HepG2 (cell line): ENCODE results near the gene CHSY3. TPM values are rescaled to one million over a fixed set of nuclear protein-coding genes. Genes with fewer than 3 reads are reported as not detected.

Experiments used
- ATAC-seq: fragments of 200-7000 bp; cut with Tn5 transposase; 3 replicates; pipeline ENCODE4 v1.9.1; 2020; ENCODE audit warnings: mild to moderate bottlenecking, moderate library complexity
- BruUV-seq: library from RNA; stranded (reverse); fragments of 400-500 nt; replicated peaks from 2 replicates; lab custom pipeline; 2021; lab: Mats Ljungman, UMichigan
- CTCF ChIA-PET: fragments of 300-600 bp; formaldehyde crosslinking; extraction: SDS; loops from one replicate; lab custom pipeline; 2021; ENCODE audit warnings: low total read pairs, inconsistent platforms, low intra/inter-chr PET ratio; lab: Yijun Ruan, JAX
- POLR2A ChIA-PET: fragments of 350-600 bp; sonication (Branson Sonifier 250); formaldehyde crosslinking; loops from one replicate; lab custom pipeline; 2020; ENCODE audit warnings: antibody characterized with exemption, inconsistent platforms; lab: Yijun Ruan, JAX
- DNase-seq: peaks from one replicate; pipeline ENCODE4 v3.0.0-alpha.2; 2015; ENCODE audit warnings: low spot score
- FAIRE-seq: peaks from 3 replicates; lab custom pipeline; 2011; peaks lifted over from hg19 to GRCh38; lab: Jason Lieb, UNC
- H2AFZ ChIP-seq: one replicate; pipeline ENCODE4 v1.6.1; 2011; ENCODE audit warnings: low read length, inconsistent platforms
- H3K27ac ChIP-seq: fragments of 300-600 bp; 3 replicates; pipeline ENCODE4 v1.8.0; 2011; ENCODE audit warnings: mixed run types, mild to moderate bottlenecking, mixed read lengths, low read length, inconsistent platforms; ENCODE audit not compliant: insufficient read depth; ENCODE audit errors: extremely low read length
- H3K27me3 ChIP-seq, 2 experiments: fragments of 200-600 bp in 1 of 2; 2 replicates in 1 of 2; 3 replicates in 1 of 2; pipeline versions ENCODE4 v1.6.0 to v1.8.0; 2011; ENCODE audit warnings: low read length in 2 of 2, mild to moderate bottlenecking in 2 of 2, moderate library complexity in 2 of 2, inconsistent platforms in 1 of 2; ENCODE audit not compliant: insufficient read depth in 2 of 2, control insufficient read depth in 1 of 2
- H3K36me3 ChIP-seq, 2 experiments: fragments of 200-600 bp in 1 of 2; replicated peaks in 1 of 2; 2 replicates in 1 of 2; 3 replicates in 1 of 2; pipeline versions ENCODE4 v1.5.1 to v1.8.0; 2011; ENCODE audit warnings: low read length in 2 of 2, inconsistent platforms in 1 of 2; ENCODE audit not compliant: insufficient read depth in 2 of 2, control insufficient read depth in 1 of 2
- H3K4me1 ChIP-seq: 2 replicates; pipeline ENCODE4 v1.5.1; 2012; ENCODE audit warnings: low read length, inconsistent platforms; ENCODE audit not compliant: insufficient read depth
- H3K4me2 ChIP-seq: 2 replicates; pipeline ENCODE4 v1.6.0; 2011; ENCODE audit warnings: low read depth, low read length, inconsistent platforms
- H3K4me3 ChIP-seq, 3 experiments: fragments of 200-600 bp in 1 of 3; sonication (generic), shearing (Covaris generic) in 1 of 3; replicated peaks in 1 of 3; 2 replicates each; pipeline ENCODE4 v1.5.1; 2011 to 2016; ENCODE audit warnings: low read length in 3 of 3, inconsistent platforms in 2 of 3, low read depth in 2 of 3, mild to moderate bottlenecking in 2 of 3, control low read depth in 1 of 3, mixed read lengths in 1 of 3; ENCODE audit not compliant: insufficient read depth in 1 of 3
- H3K79me2 ChIP-seq: one replicate; pipeline ENCODE4 v1.6.1; 2011; ENCODE audit warnings: low read length, inconsistent platforms; ENCODE audit not compliant: insufficient read depth
- H3K9ac ChIP-seq: 2 replicates; pipeline ENCODE4 v1.6.0; 2011; ENCODE audit warnings: mild to moderate bottlenecking, low read depth, low read length, inconsistent platforms; ENCODE audit not compliant: insufficient read depth
- H3K9me3 ChIP-seq: 2 replicates; pipeline ENCODE4 v1.5.1; 2012; ENCODE audit warnings: mild to moderate bottlenecking, low read length
- H4K20me1 ChIP-seq: 2 replicates; pipeline ENCODE4 v1.6.0; 2011; ENCODE audit warnings: inconsistent platforms, mild to moderate bottlenecking, low read length, moderate library complexity; ENCODE audit not compliant: insufficient read depth
- ARNT ChIP-seq: fragments of 450-650 bp; IDR thresholded peaks from 2 replicates; pipeline ENCODE4 v1.6.1; 2017
- FOXA1 ChIP-seq, 2 experiments: fragments of 450-650 bp in 1 of 2; sonication (generic) in 1 of 2; formaldehyde crosslinking in 1 of 2; IDR thresholded peaks; 2 replicates each; pipeline versions ENCODE4 v1.4.0 to v1.6.1; 2016 to 2020; ENCODE audit warnings: missing genetic modification reagents in 1 of 2
- HIVEP1 ChIP-seq: sonication (generic); formaldehyde crosslinking; IDR thresholded peaks from 2 replicates; pipeline ENCODE4 v1.4.0; 2020; ENCODE audit warnings: mild to moderate bottlenecking, missing genetic modification reagents
- MEF2D ChIP-seq: sonication (generic); formaldehyde crosslinking; IDR thresholded peaks from 2 replicates; pipeline ENCODE4 v1.5.1; 2020; ENCODE audit warnings: mild to moderate bottlenecking, missing genetic modification reagents
- NAIF1 ChIP-seq: sonication (generic); formaldehyde crosslinking; IDR thresholded peaks from 2 replicates; pipeline ENCODE4 v1.5.0; 2020; ENCODE audit warnings: mild to moderate bottlenecking, missing genetic modification reagents, borderline replicate concordance
- NR2F2 ChIP-seq: IDR thresholded peaks from 2 replicates; pipeline ENCODE4 v1.6.1; 2012; ENCODE audit warnings: low read depth, inconsistent platforms, borderline replicate concordance
- PHF5A ChIP-seq: IDR thresholded peaks from one replicate; pipeline ENCODE4 v1.6.1; 2018; ENCODE audit warnings: low read depth, missing genetic modification reagents; ENCODE audit not compliant: unreplicated experiment
- RBAK ChIP-seq: sonication (generic); formaldehyde crosslinking; IDR thresholded peaks from 2 replicates; pipeline ENCODE4 v1.5.1; 2020; ENCODE audit warnings: mild to moderate bottlenecking, missing genetic modification reagents
- ZNF138 ChIP-seq: sonication (generic); formaldehyde crosslinking; IDR thresholded peaks from 2 replicates; pipeline ENCODE4 v1.5.0; 2020; ENCODE audit warnings: mild to moderate bottlenecking, low read depth, missing genetic modification reagents
- ZNF337 ChIP-seq: sonication (generic); formaldehyde crosslinking; IDR thresholded peaks from 2 replicates; pipeline ENCODE4 v1.5.1; 2020; ENCODE audit warnings: missing genetic modification reagents, low read depth, mild to moderate bottlenecking, borderline replicate concordance
- ZNF354B ChIP-seq: sonication (generic); formaldehyde crosslinking; IDR thresholded peaks from 2 replicates; pipeline ENCODE4 v1.8.0; 2022; ENCODE audit warnings: mild to moderate bottlenecking, missing genetic modification reagents
- ZNF577 ChIP-seq: sonication (generic); formaldehyde crosslinking; IDR thresholded peaks from 2 replicates; pipeline ENCODE4 v1.4.0; 2020; ENCODE audit warnings: mild to moderate bottlenecking, low read depth, missing genetic modification reagents, borderline replicate concordance
- ZNF670 ChIP-seq: sonication (generic); formaldehyde crosslinking; IDR thresholded peaks from 2 replicates; pipeline ENCODE4 v1.8.0; 2022; ENCODE audit warnings: mild to moderate bottlenecking, missing genetic modification reagents, borderline replicate concordance
- ZNF75D ChIP-seq: sonication (generic); formaldehyde crosslinking; IDR thresholded peaks from 2 replicates; pipeline ENCODE4 v1.8.1; 2023; ENCODE audit warnings: missing genetic modification reagents, mild to moderate bottlenecking, borderline replicate concordance
- ZNF790 ChIP-seq: sonication (generic); formaldehyde crosslinking; IDR thresholded peaks from 2 replicates; pipeline ENCODE4 v1.8.0; 2022; ENCODE audit warnings: missing genetic modification reagents, mild to moderate bottlenecking, borderline replicate concordance
- ZSCAN20 ChIP-seq: sonication (generic); formaldehyde crosslinking; IDR thresholded peaks from 2 replicates; pipeline ENCODE4 v1.4.0; 2020; ENCODE audit warnings: missing genetic modification reagents, mild to moderate bottlenecking, borderline replicate concordance
- WGBS: methylation state at CpG from one replicate; pipeline ENCODE4 v1.1.6; 2017; ENCODE audit warnings: low lambda C conversion rate; 5-methylcytosine and 5-hydroxymethylcytosine counted together
- in situ Hi-C: cut with HindIII; loops from 2 replicates; pipeline ENCODE4 v1.10.0; 2017; ENCODE audit warnings: low pct_unique_long_range_greater_than_20kb; ENCODE audit not compliant: extremely low pct_ligation_motif_present
- intact Hi-C: fragments of 100-400 bp; cut with micrococcal nuclease; formaldehyde crosslinking; loops from one replicate; pipeline ENCODE4 v1.10.0; 2022; ENCODE audit not compliant: unreplicated experiment
- polyA plus RNA-seq, 8 experiments: library from polyadenylated mRNA; depleted of rRNA in 3 of 8; stranded (reverse) in 7 of 8; unstranded in 1 of 8; fragments of >200 nt; fragmentation: Illumina TruSeq in 4 of 8; extraction: Trizol in 4 of 8; gene quantifications; 2 replicates each; pipeline versions ENCODE4 v1.2.1 to v1.2.3, GENCODE V29; 2011 to 2016; ENCODE audit warnings: low read depth in 4 of 8, missing spikeins in 1 of 8, mixed read lengths in 1 of 8; ENCODE audit not compliant: insufficient read depth in 1 of 8
- total RNA-seq, 5 experiments: library from RNA; depleted of rRNA; stranded (reverse); fragments of >200 nt; fragmentation: Illumina TruSeq; extraction: Trizol; gene quantifications; 2 replicates each; pipeline ENCODE4 v1.2.3, GENCODE V29; 2016; ENCODE audit warnings: low read depth in 1 of 5
- TF ChIP-seq, protein P1 (sequence below): sonication (generic); formaldehyde crosslinking; IDR thresholded peaks from 2 replicates; pipeline ENCODE4 v1.8.1; 2023; ENCODE audit warnings: mild to moderate bottlenecking, inconsistent platforms, moderate library complexity, missing genetic modification reagents, borderline replicate concordance
- TF ChIP-seq, protein P2 (sequence below): sonication (generic); formaldehyde crosslinking; IDR thresholded peaks from 2 replicates; pipeline ENCODE4 v1.4.0; 2020; ENCODE audit warnings: missing genetic modification reagents

CHSY3 gene
- total and polyA plus RNA-seq, 2 of the 13 experiments (the other 11 are each of a cell fraction or from before 2014, with no cell fraction given) = 0.26 to 4.1 TPM

DNA sequence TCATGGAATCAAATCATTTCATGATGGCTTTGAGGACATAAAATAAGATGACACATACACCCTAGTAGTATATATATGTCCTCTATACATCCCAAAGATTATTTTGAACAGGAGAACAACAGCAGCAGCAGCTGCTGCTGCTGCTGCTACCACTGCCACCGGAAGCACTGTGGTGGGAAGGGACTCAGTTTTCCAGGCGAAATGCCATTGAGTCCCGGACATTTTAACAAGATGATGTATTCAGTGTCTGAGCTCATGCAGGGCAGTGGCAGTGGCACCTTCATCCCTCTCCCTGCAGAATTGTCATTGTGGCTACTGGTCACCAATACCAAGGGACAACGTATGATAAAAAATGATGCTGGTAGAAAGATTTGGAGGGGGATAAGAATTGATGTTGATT, 151.3 kb downstream of the CHSY3 start:
- H4K20me1 ChIP-seq = no peaks in the 10 kb centered on the region
- H3K9ac ChIP-seq = no peak overlapping the region
- WGBS = 36% methylated on average over 4 of the region's 4 CpGs
- in situ Hi-C loops (no loop called here), intact Hi-C loops (no loop called here)
- ChIA-PET CTCF (no interaction called here), POLR2A (no interaction called here)
- H3K4me3 ChIP-seq = no peak overlapping the region
- H3K4me2 ChIP-seq = no peak overlapping the region
- H3K4me1 ChIP-seq = no peaks in the 10 kb centered on the region
- no peak for DNase-seq
- H2AFZ ChIP-seq = no peak overlapping the region
- no peaks in the 10 kb centered on the region for H3K79me2 ChIP-seq
- H3K9me3 ChIP-seq = 0 out of 2 replicates have a peak, but pooled peaks cover 5% of the 10 kb centered on the region
- H3K36me3 ChIP-seq = no peaks in the 10 kb centered on the region
- ATAC-seq = no peak
- no peak for FAIRE-seq
- H3K27ac ChIP-seq = no peak overlapping the region
- no peaks in the 10 kb centered on the region for H3K27me3 ChIP-seq
- BruUV-seq = no TSS peak
- no peak for TF ChIP-seq ZNF790 (CRISPR knock-in tag)
- TF ChIP-seq ZNF138 = no peak
- TF ChIP-seq ZNF670 (CRISPR knock-in tag) = no peak
- no peak for TF ChIP-seq FOXA1 (IDR thresholded peaks at IDR 0.05)
- TF ChIP-seq FOXA1 (CRISPR knock-in tag; IDR thresholded peaks at IDR 0.05) = no peak
- TF ChIP-seq, protein P1, sequence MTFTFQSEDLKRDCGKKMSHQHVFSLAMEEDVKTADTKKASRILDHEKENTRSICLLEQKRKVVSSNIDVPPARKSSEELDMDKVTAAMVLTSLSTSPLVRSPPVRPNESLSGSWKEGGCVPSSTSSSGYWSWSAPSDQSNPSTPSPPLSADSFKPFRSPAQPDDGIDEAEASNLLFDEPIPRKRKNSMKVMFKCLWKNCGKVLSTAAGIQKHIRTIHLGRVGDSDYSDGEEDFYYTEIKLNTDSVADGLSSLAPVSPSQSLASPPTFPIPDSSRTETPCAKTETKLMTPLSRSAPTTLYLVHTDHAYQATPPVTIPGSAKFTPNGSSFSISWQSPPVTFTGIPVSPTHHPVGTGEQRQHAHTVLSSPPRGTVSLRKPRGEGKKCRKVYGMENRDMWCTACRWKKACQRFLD (CRISPR knock-in tag) = no peak
- no peak for TF ChIP-seq ZNF577 (CRISPR knock-in tag)
- no peak for TF ChIP-seq ZNF75D (CRISPR knock-in tag)
- TF ChIP-seq RBAK (CRISPR knock-in tag) = no peak
- TF ChIP-seq, protein P2, sequence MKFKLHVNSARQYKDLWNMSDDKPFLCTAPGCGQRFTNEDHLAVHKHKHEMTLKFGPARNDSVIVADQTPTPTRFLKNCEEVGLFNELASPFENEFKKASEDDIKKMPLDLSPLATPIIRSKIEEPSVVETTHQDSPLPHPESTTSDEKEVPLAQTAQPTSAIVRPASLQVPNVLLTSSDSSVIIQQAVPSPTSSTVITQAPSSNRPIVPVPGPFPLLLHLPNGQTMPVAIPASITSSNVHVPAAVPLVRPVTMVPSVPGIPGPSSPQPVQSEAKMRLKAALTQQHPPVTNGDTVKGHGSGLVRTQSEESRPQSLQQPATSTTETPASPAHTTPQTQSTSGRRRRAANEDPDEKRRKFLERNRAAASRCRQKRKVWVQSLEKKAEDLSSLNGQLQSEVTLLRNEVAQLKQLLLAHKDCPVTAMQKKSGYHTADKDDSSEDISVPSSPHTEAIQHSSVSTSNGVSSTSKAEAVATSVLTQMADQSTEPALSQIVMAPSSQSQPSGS = no peak
- TF ChIP-seq ZSCAN20 (CRISPR knock-in tag) = no peak
- TF ChIP-seq HIVEP1 (CRISPR knock-in tag) = no peak
- no peak for TF ChIP-seq ARNT
- no peak for TF ChIP-seq NAIF1 (CRISPR knock-in tag)
- no peak for TF ChIP-seq PHF5A (CRISPR knock-in tag)
- no peak for TF ChIP-seq NR2F2
- no peak for TF ChIP-seq MEF2D (CRISPR knock-in tag)
- no peak for TF ChIP-seq ZNF354B (CRISPR knock-in tag)
- no peak for TF ChIP-seq ZNF337 (CRISPR knock-in tag)
